ENCODE data around the gene PAQR9. TPM values are rescaled to one million over a fixed set of nuclear protein-coding genes. Genes with fewer than 3 reads are reported as not detected.

The PAQR9 gene
- total RNA-seq, 3 donors from 2014 or later (not counting 1 experiment from before 2014, with no cell fraction given): not detected

- Mint-ChIP-seq H3K27ac (no peak overlapping the region), H3K9me3 (no peaks in the 10 kb centered on the region), H3K4me3 (peak overlapping the region; percentile 7), H3K4me1 (peaks cover 9 to 16% of the 10 kb centered on the region in 2 donors), H3K27me3 (ENCODE audit: low read depth in 2 of 2) (peaks cover 18 to 71% of the 10 kb centered on the region in 2 donors), H3K36me3 (no peaks in the 10 kb centered on the region)
- no peak for DNase-seq
- ATAC-seq: peak in 1 of 3 donors; percentile 15
- H3K9me3 ChIP-seq (ENCODE audit: control insufficient read depth, insufficient read depth, low read length): no peaks in the 10 kb centered on the region
- no peak overlapping the region for H3K27ac ChIP-seq (ENCODE audit: low read length)
- H3K4me1 ChIP-seq (ENCODE audit: control insufficient read depth, insufficient read depth, low read length): peaks cover 6% of the 10 kb centered on the region
- WGBS (ENCODE audit: insufficient coverage): 45% methylated on average over 7 of the region's 8 CpGs
- intact Hi-C loops (cut with micrococcal nuclease): no loop called here
- no peak for TF ChIP-seq CTCF (IDR thresholded peaks at IDR 0.05)
- H3K27me3 ChIP-seq (ENCODE audit: control insufficient read depth, insufficient read depth, low read length): peaks cover 17% of the 10 kb centered on the region
- no peaks in the 10 kb centered on the region for H3K36me3 ChIP-seq (ENCODE audit: control insufficient read depth, insufficient read depth, low read length)
- no peak overlapping the region for H3K4me3 ChIP-seq (ENCODE audit: low read length)
Observed at GRCh38 chr3:142946861-142947260, 16.6 kb downstream of the PAQR9 start.

DNA sequence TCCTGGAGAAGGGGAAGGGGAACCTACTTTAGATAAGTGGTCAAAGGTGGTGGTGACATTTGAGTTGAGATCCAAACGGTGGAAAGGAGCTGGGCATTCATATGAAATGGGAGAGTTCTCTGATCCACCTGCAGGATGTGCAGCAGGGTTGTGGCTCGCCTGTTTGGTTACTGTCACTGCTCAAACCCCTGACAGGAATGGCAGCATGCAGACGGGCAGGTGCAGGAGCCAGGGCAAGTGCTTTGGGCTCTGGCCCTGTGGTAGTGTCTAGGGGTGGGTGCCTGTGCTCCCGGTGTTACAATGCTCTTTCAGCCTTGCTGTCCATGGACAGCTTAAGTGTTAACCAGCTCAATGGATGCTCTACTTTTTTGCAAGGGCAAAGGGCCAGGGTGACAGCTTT, 18.5 kb downstream of the PAQR9 start:
- no peaks in the 10 kb centered on the region for H3K36me3 ChIP-seq (ENCODE audit: control insufficient read depth, insufficient read depth, low read length)
- 89% methylated on average over 4 of the region's 4 CpGs for WGBS (ENCODE audit: insufficient coverage)
- H3K9me3 ChIP-seq (ENCODE audit: control insufficient read depth, insufficient read depth, low read length): no peaks in the 10 kb centered on the region
- H3K27ac ChIP-seq (ENCODE audit: low read length): no peak overlapping the region
- Mint-ChIP-seq H3K4me1 (peaks cover 9 to 16% of the 10 kb centered on the region in 2 donors), H3K36me3 (no peaks in the 10 kb centered on the region), H3K4me3 (no peak overlapping the region), H3K27ac (no peak overlapping the region), H3K9me3 (no peaks in the 10 kb centered on the region), H3K27me3 (ENCODE audit: low read depth in 2 of 2) (peaks cover 13 to 65% of the 10 kb centered on the region in 2 donors)
- no peak overlapping the region for H3K4me3 ChIP-seq (ENCODE audit: low read length)
- no peak for TF ChIP-seq CTCF (IDR thresholded peaks at IDR 0.05)
- no peak for ATAC-seq
- H3K4me1 ChIP-seq (ENCODE audit: control insufficient read depth, insufficient read depth, low read length): peaks cover 6% of the 10 kb centered on the region
- peaks cover 17% of the 10 kb centered on the region for H3K27me3 ChIP-seq (ENCODE audit: control insufficient read depth, insufficient read depth, low read length)
- intact Hi-C loops (cut with micrococcal nuclease): no loop called here
- DNase-seq: no peak

DNA sequence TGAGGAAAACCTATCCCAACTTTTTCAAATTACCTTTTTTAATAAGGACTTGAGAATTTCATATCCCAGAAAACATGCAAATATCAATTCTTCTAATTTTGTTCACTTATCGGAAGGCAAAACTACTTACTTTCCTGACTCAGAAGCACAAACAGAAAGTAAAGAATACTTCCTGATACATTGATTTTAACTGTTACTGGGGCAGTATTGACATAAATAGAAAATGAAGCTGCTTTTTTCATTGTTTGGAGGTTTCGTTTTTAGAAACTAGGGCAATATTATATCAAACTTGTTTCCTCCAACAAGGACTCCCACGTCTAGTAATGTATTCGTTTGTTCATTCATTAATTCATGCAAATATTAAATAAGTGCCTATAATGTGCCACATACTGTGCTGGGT, 19.1 kb downstream of the PAQR9 start:
- Histone ChIP-seq H3K4me1 (ENCODE audit: control insufficient read depth, insufficient read depth, low read length) (peaks cover 6% of the 10 kb centered on the region), H3K36me3 (ENCODE audit: control insufficient read depth, insufficient read depth, low read length) (no peaks in the 10 kb centered on the region), H3K4me3 (ENCODE audit: low read length) (peak overlapping the region; percentile 7), H3K27me3 (ENCODE audit: control insufficient read depth, insufficient read depth, low read length) (peaks cover 14% of the 10 kb centered on the region), H3K27ac (ENCODE audit: low read length) (no peak overlapping the region), H3K9me3 (ENCODE audit: control insufficient read depth, insufficient read depth, low read length) (no peaks in the 10 kb centered on the region)
- Mint-ChIP-seq H3K4me1 (peaks cover 9 to 16% of the 10 kb centered on the region in 2 donors), H3K36me3 (no peaks in the 10 kb centered on the region), H3K27me3 (ENCODE audit: low read depth in 2 of 2) (peaks cover 8 to 58% of the 10 kb centered on the region in 2 donors), H3K9me3 (no peaks in the 10 kb centered on the region), H3K4me3 (peak overlapping the region; percentile 25), H3K27ac (no peak overlapping the region)
- intact Hi-C loops (cut with micrococcal nuclease): no loop called here
- no CpG with 5 or more reads among the region's 4 CpGs for WGBS (ENCODE audit: insufficient coverage)
- DNase-seq (no peak), ATAC-seq (no peak)
- TF ChIP-seq CTCF (IDR thresholded peaks at IDR 0.05): no peak

DNA sequence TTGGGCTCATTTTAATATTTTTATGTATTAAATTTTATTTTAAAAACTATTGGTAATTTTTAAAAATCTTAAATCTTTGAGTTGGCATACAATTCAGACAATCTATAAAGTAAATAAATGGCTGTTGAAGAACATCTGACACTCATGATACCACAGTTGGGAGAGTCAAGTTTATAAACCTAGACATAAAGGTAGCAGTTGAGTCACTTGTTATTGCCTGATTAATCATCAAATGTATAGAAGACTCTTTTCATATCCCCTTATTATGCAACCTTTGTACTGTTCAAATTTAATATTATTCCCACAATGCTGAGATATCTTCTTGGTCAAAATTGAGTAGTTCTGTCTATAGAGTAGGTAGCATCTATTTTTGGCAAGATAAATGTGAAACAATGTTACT, 19.6 kb downstream of the PAQR9 start:
- no peaks in the 10 kb centered on the region for H3K9me3 ChIP-seq (ENCODE audit: control insufficient read depth, insufficient read depth, low read length)
- H3K36me3 ChIP-seq (ENCODE audit: control insufficient read depth, insufficient read depth, low read length): no peaks in the 10 kb centered on the region
- Mint-ChIP-seq H3K36me3 (no peaks in the 10 kb centered on the region), H3K27ac (no peak overlapping the region), H3K4me3 (no peak overlapping the region), H3K9me3 (no peaks in the 10 kb centered on the region), H3K27me3 (ENCODE audit: low read depth in 2 of 2) (peaks cover 8 to 53% of the 10 kb centered on the region in 2 donors), H3K4me1 (peaks cover 9 to 16% of the 10 kb centered on the region in 2 donors)
- peaks cover 14% of the 10 kb centered on the region for H3K27me3 ChIP-seq (ENCODE audit: control insufficient read depth, insufficient read depth, low read length)
- intact Hi-C loops (cut with micrococcal nuclease): no loop called here
- peaks cover 6% of the 10 kb centered on the region for H3K4me1 ChIP-seq (ENCODE audit: control insufficient read depth, insufficient read depth, low read length)
- DNase-seq: no peak
- no peak overlapping the region for H3K4me3 ChIP-seq (ENCODE audit: low read length)
- no peak overlapping the region for H3K27ac ChIP-seq (ENCODE audit: low read length)
- no peak for TF ChIP-seq CTCF (IDR thresholded peaks at IDR 0.05)
- no peak for ATAC-seq
